Posterior cingulate gyrus (tissue), 11 donors: ENCODE data around the gene HECW1.
"Not testable (repeated sequence)": the region's sequence is repeated elsewhere in the genome, so short reads cannot be mapped to it uniquely, and the experiment has no call there.

Experiments used
- DNase-seq, 10 donors: peaks; one replicate each; pipeline versions ENCODE4 v3.0.0 to v3.0.0-alpha.2; 2020 to 2021; ENCODE audit warnings: mixed read lengths in 3 of 10
- intact Hi-C: fragments of 100-400 bp; cut with DNase I; formaldehyde crosslinking; loops from one replicate; pipeline ENCODE4 v1.15.1; 2023

HECW1 gene

DNA sequence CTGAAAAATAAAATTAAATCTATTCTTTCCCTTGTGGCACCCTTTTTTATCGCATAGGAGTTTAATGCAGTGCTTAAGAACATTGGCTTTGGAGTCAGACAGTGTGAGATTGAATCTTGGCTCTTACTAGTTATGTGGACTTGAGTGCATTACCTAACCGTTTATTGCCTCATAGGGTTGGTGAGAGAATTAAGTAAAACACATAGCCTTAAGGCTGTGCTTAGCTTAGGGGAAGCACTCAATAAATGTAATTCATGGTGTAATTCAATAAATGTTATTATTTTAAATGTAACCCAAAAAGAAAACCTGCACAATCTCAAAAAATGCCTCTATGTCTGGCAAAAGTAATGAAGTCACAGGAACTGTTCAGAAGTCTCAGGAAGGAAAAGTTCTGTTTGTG lies 473.1 kb downstream of the HECW1 start:
- no peak for DNase-seq
- intact Hi-C loops: no loop called here

DNA sequence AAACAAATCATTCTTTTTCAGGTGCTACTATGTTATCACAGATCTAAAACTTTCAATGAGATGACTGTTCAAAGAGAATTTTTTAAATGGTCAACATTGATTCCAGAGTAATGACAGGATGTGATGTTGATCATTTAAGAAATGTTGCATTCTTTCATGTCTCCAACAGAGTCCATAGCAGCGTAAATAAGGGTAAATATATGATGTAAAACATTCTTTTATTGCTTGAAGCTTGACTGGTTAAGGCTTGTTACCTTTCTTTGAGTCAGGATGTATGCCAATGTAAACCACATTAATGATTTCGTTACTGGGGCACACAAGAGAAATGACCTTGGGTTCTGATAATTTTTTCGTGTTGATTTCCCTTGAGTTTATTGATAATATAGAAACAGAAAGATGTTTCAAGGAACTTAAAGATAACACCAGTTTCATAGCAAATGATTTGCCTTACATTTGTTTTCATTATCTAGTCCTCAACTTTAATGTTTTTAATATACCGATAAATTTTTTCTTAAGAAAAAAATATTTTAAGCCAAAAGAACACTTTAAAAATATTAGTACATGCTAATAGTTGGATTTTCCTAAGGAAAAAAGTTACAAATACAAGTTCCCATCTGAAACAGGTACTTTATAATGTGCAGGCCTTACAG lies 473.9 kb downstream of the HECW1 start:
- DNase-seq: no peak
- intact Hi-C loops: no loop called here

DNA sequence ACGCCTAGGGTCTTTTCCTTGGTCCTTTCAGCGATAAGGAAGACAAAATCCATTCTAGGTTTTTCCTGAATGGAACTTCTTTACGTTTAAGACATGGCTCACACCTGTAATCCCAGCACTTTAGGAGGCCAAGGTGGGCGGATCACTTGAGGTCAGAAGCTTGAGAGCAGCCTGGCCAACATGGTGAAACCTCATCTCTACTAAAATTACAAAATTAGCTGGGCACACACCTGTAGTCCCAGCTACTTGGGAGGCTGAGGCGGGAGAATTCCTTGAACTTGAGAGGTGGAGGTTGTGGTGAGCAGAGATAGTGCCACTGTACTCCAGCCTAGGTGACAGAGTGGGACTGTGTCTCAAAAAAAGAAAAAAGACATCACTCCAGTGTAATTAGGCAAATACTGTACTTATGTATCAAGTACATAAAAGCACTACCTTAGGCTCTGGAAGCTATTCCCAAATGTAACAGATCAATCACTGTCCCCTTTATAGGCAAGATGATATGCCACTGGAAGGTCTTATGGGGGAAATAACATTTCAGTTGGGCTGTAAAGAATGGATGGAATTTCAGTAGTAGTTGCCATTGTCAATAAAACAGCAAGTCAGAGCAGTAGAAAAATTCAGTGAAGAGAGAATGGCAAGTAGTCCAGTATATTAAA lies 476.2 kb downstream of the HECW1 start:
- intact Hi-C loops: no loop called here
- DNase-seq: no peak

DNA sequence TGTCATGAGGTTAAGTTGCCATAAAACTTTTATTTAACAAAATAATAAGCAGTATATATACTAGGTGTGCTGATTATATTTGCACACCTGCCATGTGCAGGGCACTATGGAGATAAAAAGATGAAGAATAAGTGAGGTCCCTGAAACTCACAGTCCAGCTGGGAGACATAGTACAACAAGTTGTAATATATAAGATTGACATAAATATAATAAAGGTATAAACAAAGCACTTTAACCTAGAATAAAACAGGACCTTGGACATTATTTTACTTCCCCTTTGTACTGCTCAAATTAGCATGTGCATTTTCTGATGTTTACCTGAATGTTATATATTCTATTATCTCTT lies 476.7 kb downstream of the HECW1 start:
- intact Hi-C loops: no loop called here

DNA sequence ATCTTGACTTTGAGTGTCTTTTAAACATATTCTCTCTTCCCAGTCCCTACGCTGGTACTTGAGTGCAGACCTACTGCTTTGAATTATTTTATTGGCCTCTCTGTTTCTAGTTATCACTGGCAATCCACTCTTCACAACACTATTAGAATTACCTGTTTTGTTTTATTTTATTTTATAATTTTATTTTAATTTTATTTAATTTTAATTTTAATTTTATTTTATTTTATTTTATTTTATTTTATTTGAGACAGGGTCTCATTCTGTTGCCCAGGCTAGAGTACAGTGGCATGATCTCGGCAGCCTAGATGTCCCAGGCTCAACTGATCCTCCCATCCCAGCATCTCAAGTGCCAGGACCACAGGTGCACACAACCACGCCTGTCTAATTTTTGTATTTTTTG lies 477.3 kb downstream of the HECW1 start:
- intact Hi-C loops: no loop called here

More for the DNA sequence above, 476.7 kb downstream of the HECW1 start:
- no peak for DNase-seq

DNA sequence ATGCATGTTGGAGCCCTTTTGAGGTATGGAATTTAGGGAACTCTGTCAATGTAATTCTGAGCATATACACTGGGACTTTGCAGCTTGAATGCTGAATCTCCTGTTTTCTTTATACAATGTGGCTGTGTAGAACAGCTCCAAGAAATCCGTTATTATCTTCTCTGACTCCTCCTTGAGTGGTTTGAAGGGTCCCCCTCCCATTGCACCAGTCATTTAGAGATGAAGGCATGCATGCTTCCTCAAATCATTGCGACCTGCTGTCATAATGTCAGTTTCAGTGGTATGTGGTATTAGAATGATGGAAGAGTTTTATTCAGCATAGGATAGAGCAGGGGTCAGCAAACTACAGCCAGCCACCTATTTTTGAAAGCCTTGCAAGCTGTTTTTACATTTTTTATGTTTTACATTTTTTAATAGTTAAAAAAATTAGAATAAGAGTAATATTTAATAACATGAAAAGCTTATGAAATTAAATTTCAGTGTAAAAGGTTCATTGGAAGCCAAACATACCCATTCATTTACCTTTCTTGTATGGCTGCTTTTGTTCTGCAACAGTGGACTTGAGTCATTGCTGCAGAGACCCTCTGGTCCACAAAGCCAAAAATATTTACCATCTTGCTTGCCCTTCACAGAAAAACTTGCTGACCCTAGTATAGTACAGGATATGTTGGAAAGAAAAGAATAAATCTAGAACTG lies 478.6 kb downstream of the HECW1 start:
- no peak for DNase-seq
- intact Hi-C loops: no loop called here

More for the DNA sequence above, 477.3 kb downstream of the HECW1 start:
- peak in 1 of 10 donors; percentile 15 for DNase-seq

DNA sequence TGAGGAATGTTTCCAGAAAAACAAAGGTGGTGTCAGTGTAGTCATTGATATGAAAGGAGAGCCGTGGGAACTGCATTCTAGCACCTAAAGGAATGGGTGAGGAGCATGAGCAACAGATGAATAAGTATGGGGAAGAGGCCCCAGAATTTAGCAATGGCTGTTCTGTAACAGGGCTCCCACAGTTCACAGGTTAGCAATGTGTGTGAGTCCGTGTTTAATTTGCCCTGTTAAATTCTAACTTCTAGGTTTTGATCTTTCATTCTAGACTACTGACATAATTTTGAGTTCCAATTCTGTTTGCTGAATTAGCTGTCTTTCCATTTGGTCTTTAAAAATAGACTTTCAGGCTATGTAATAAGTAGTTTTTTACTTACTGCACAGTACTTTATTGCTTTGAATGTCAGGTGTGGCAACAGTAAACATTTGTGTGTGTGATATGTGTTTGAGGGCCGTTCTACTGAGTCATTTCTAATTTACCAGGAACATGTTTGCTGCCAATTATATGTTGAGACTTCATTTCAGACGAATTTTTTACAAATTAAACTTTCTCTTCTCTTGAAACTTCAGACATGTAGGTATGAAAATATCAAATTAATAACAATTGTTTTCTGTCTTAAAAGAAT lies 479.2 kb downstream of the HECW1 start:
- intact Hi-C loops: no loop called here
- DNase-seq: no peak

DNA sequence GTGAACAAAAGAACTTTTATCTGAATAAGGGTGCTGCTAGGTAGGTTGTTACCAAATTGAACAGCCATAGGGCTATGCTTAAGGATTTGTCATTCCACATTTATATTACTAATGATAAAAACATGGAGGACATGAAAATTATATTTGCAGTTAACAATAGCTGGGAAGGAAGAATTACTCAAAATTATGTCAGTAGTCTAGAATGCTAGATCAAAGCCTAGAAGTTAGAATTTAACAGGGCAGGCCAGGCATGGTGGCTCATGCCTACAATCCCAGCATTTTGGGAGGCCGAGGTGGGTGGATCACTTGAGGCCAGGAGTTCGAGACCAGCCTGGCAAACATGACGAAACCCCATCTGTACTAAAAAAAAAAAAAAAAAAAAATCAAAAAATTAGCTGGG lies 479.9 kb downstream of the HECW1 start:
- DNase-seq: no peak
- intact Hi-C loops: no loop called here

DNA sequence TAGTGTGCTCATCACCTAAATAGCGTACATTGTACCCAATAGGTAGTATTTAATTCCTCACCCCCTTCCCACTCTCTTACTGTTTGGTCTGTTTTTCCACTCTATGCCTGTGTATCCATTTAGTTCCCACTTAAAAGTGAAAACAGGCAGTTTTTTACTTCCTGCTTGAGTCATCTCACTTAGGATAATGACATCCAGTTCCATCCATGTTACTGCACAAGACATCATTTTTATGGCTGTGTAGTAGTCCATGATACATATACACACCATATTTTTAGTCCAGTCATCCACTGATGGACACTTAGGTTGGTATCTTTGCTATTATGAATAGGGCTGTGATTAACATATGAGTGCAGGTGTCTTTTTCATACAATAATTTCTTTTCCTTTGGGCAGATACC lies 480.6 kb downstream of the HECW1 start:
- intact Hi-C loops: no loop called here
- DNase-seq: no peak

DNA sequence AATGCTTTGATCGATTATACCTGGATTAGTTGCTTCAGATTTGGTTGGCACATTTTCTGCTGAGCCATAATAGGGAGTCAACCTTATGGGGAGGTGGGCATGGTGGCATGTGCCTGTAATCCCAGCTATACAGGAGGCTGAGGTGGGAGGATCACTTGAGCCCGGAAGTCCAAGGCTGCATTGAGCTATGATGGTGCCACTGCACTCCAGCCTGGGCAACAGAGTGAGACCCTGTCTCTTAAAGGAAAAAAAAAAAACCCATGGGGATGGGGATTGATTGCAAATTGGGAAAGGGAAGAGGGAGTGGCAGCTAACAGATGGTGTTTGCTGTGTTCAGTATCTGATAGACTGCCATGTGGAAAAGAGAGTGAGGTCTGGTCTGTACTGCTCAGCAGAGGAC lies 481.6 kb downstream of the HECW1 start:
- intact Hi-C loops: no loop called here

DNA sequence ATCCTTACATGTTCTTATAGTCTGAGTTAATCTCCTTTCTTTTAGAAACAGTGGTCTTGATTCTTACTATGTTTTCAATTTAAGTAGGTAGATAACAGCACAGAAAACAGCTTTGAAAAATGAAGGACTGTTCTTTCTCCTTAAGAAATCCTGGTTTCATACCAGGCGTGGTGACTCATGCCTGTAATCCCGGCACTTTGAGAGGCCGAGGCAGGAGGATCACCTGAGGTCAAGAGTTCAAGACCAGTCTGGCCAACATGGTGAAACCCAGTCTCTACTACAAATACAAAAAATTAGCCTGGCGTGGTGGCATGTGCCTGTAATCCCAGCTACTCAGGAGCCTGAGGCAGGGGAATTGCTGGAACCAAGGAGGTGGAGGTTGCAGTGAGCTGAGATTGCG lies 484.0 kb downstream of the HECW1 start:
- intact Hi-C loops, DNase-seq: not testable (repeated sequence)

More for the DNA sequence above, 481.6 kb downstream of the HECW1 start:
- no peak for DNase-seq

DNA sequence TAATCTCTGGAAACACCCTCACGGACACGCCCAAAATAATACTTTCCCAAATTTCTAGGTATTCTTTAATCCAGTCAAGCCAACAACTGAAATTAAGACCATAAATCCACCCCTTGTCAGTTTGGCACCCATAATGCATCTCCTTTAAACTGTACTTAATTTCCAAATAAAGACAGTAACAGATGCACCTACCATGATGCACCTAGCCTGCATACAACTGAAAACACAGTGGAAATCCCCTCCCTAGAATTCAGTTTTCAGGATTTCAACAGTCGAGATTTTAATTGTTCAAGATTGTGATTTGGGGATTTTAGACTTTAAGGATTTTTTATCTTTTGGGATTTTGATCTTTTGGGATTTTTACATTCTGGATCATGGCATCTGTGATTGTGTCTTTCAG lies 487.6 kb downstream of the HECW1 start:
- no peak for DNase-seq
- intact Hi-C loops: no loop called here

DNA sequence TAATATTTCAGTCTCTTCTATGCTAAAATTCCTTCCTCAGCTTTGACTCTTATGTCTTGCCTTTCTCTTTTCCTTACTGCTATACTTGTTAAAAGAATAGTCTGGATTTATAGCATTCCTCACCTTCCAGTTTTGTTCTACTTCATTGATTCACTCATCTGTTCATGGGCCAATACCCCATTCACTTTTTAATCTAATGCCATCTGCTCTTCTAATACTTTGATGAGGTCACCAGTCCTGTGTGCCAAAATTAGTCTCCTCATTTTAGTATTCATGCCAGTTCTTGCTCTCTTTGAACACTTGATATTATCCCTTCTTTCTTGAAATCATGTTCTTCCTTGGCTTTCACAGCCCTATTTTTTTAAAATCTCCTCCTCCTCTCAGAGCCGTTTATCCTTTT lies 489.8 kb downstream of the HECW1 start:
- intact Hi-C loops: no loop called here
- DNase-seq: no peak

DNA sequence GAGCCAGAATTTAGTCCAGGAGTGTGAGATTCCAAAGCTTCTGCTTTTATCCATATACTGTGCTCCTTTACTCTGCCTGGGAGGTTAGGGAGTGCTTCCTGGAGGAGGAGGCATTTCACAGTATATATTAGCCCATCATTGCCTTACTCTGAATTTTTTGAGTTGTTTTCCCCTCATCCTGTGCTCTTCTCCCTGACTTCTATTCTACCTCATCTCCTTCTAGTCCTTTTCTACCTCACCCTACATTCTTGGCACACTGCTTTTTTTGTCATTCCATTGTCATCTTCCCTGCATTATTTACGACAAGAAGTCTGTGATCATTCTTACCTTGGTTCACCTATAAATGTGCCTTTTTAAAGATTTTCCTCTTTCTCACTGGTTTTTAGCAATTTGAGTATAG lies 491.8 kb downstream of the HECW1 start:
- intact Hi-C loops: no loop called here
- no peak for DNase-seq

DNA sequence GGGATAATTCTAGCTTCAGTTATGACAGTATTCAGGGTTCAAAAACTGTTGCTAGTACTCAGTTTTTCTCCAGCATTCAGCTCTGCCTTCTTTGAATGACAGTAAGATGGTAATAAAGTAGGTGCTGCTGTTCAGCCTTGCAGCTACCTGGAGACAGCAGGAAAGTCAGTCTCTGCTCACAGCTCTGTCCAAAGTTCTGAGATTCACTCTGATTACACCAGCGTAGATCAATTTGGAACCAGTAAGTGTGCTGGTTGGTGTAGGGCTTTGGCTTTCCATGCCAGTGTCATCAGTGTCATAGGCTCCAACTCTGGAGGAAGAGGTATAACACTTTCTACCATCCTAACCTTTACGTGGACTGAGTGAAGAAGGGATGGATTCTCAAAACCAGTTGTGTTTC lies 496.6 kb downstream of the HECW1 start:
- DNase-seq: no peak
- intact Hi-C loops: no loop called here

DNA sequence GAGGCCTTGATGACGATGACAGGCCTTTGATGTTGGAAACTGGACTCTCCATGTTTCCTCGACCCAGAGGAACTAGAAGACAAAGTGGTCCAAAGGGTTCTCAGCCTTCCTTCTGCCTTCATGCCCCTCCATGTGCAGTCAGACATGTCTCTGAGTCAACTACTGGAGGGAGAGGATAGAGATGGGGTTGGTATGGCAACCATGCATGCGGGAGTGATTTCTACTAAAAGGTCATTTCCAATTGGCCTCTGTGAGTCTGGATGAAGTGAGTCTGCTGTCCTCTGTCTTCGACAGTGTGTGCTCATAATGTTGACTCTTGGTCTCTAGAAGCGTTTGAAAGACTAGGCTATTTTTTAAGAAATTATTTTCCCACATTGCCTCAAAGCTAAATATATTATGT lies 499.7 kb downstream of the HECW1 start:
- no peak for DNase-seq
- intact Hi-C loops: no loop called here

DNA sequence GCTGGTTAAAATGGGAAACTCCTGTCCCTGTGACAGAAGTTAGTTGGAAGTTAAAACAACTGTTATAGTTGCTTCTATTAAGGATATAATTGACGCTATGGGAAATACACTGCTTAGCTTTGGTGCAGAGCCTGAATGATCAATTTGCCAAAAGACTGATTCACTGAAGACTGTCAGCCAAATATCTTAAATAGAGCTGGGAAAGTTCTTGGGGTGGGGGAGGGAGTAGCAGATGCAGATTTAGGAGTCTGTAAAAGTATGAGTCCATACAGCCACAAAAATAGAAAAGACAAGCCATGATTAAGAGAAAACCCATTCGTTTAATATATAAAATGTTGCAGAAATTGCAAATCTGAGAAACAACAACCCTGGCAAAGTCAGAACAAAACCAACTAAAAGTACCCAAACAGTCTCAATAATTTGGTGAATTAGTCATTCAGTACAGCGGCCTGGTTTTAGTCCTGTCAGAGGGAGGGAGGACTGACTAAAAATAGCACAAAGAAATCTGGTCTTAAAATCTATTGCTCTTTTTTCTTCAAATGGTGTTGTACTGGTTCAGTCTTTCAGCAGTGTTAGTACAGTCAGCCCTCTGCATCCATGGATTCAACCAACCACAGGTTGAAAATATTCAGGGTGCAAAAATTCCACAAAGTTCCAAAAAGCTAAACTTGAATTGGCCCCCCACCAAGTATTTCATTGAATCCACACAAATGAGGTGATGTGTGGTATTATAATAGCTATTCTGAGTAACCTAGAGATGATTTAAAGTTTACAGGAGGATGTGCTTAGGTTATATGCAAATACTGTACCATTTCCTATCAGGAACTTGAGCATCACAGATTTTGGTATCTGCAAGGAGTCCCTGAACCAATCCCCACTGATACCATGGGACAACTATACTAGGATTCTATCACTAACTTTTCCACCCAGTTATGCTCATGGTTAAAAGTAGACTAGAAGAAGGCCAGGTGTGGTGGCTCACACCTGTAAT lies 500.4 kb downstream of the HECW1 start:
- intact Hi-C loops: no loop called here
- DNase-seq: no peak
